Measurements from ENCODE around the gene SLPI.

- TF ChIP-seq L3MBTL2 (conservative IDR thresholded peaks at IDR 0.05) (no peak), BHLHE40 (IDR thresholded peaks at IDR 0.05; ENCODE audit: borderline replicate concordance) (no peak), ELF4 (IDR thresholded peaks at IDR 0.05) (no peak), SP1 (IDR thresholded peaks at IDR 0.05) (no peak), CTBP1 (IDR thresholded peaks at IDR 0.05; ENCODE audit: borderline replicate concordance) (no peak), SUZ12 (IDR thresholded peaks at IDR 0.05) (no peak), TARDBP (IDR thresholded peaks at IDR 0.05) (no peak), FOXM1 (IDR thresholded peaks at IDR 0.05; ENCODE audit: borderline replicate concordance) (no peak), NFRKB (IDR thresholded peaks at IDR 0.05) (no peak), ZNF384 (IDR thresholded peaks at IDR 0.05) (no peak)
These were observed 5.8 kb downstream of the SLPI start for GRCh38 chr20:45248609-45249008.
